Spleen (tissue), 7 donors: Measurements from ENCODE around the gene ZBTB34.

Source experiments
- POLR2A ChIP-seq, 3 donors: fragments of 450-650 bp; IDR thresholded peaks; one replicate each; pipeline ENCODE4 v1.5.1; 2017; ENCODE audit warnings: antibody characterized with exemption in 3 of 3, mild to moderate bottlenecking in 1 of 3
- POLR2AphosphoS5 ChIP-seq, 3 donors: sonication (generic); formaldehyde crosslinking; IDR thresholded peaks; one replicate each; pipeline ENCODE4 v1.5.1; 2017; ENCODE audit warnings: antibody characterized with exemption in 3 of 3
- TF ChIP-seq, protein P1 (sequence below), 11 experiments: fragments of 200-600 bp in 7 of 11; fragments of 450-650 bp in 4 of 11; sonication (generic) in 4 of 11; IDR thresholded peaks in 8 of 11; conservative IDR thresholded peaks in 3 of 11; 1 replicate in 7 of 11; 2 replicates in 4 of 11; pipeline versions ENCODE4 v1.4.0 to v1.8.0; 2016 to 2021; ENCODE audit warnings: antibody characterized with exemption in 11 of 11, inconsistent platforms in 4 of 11, mild to moderate bottlenecking in 1 of 11
- donor health status: DM: no; HTN: no; CAD: no; lungs with moderate emphysema.
- donor health status: DM: no; HTN: no; CAD: no.
- donor health status: DM: no; HTN: no; CAD: no.

DNA sequence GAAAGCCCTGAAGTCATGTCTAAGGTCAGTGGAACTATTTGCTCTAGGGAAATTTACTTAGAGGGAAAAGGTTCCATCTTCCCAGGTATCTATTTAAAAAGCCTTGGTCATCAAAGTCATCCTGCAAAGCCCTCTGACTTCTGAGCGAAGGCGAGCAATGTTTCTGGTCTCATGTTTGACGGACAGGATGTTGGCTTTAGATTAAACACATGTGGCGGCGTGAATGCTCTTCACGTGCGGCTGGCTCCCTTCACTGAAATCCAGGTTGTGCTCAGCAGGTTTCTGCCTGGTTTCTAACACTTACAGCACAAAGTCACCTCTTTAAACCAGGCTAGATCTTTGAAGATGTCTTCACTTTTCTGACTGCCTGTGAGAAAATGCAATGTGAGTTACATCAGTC is 5.7 kb upstream of the ZBTB34 start:
- TF ChIP-seq POLR2A (IDR thresholded peaks at IDR 0.05): no peak
- TF ChIP-seq, protein P1, sequence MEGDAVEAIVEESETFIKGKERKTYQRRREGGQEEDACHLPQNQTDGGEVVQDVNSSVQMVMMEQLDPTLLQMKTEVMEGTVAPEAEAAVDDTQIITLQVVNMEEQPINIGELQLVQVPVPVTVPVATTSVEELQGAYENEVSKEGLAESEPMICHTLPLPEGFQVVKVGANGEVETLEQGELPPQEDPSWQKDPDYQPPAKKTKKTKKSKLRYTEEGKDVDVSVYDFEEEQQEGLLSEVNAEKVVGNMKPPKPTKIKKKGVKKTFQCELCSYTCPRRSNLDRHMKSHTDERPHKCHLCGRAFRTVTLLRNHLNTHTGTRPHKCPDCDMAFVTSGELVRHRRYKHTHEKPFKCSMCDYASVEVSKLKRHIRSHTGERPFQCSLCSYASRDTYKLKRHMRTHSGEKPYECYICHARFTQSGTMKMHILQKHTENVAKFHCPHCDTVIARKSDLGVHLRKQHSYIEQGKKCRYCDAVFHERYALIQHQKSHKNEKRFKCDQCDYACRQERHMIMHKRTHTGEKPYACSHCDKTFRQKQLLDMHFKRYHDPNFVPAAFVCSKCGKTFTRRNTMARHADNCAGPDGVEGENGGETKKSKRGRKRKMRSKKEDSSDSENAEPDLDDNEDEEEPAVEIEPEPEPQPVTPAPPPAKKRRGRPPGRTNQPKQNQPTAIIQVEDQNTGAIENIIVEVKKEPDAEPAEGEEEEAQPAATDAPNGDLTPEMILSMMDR (IDR thresholded peaks at IDR 0.05 in 8 of 11, conservative IDR thresholded peaks at IDR 0.05 in 3 of 11): no peak
- TF ChIP-seq POLR2AphosphoS5 (IDR thresholded peaks at IDR 0.05): no peak
